CD4-positive, alpha-beta T cell treated with Interferon alpha-2 for 1 hour (primary cell): Measurements from ENCODE around the gene PRM1.
A peak's percentile ranks its signal among the peaks of the same experiment; 100 is the strongest.

ENCODE experiments used
- DNase-seq, 2 donors: peaks; one replicate each; pipeline ENCODE4 v3.0.0-alpha.2; 2020 to 2022

PRM1 gene

GRCh38 chr16:11232852-11233726 lies 48.0 kb downstream of the PRM1 start:
- peak; percentile 96 to 97 for DNase-seq

- DNase-seq = no peak
These were observed 48.8 kb downstream of the PRM1 start for GRCh38 chr16:11232302-11232851.

GRCh38 chr16:11231367-11231970 lies 49.7 kb downstream of the PRM1 start:
- DNase-seq = no peak
